HG02623 (cell line): ENCODE data around the gene LSM3.

Experiments
- ATAC-seq: cut with Tn5 transposase; IDR thresholded peaks from one replicate; pipeline ENCODE4 v1.9.1; 2021; ENCODE audit warnings: moderate library complexity; ENCODE audit not compliant: unreplicated experiment

The LSM3 gene

GRCh38 chr3:14236902-14237301, 58.3 kb downstream of the LSM3 start:
- no peak for ATAC-seq

GRCh38 chr3:14237457-14237856, 58.8 kb downstream of the LSM3 start:
- no peak for ATAC-seq

GRCh38 chr3:14238356-14238755, 59.7 kb downstream of the LSM3 start:
- ATAC-seq = no peak

- no peak for ATAC-seq
Observed at GRCh38 chr3:14238930-14239329, 60.3 kb downstream of the LSM3 start.

GRCh38 chr3:14239940-14240339, 61.3 kb downstream of the LSM3 start:
- no peak for ATAC-seq

- no peak for ATAC-seq
Observed at GRCh38 chr3:14240366-14240765, 61.7 kb downstream of the LSM3 start.

GRCh38 chr3:14241716-14242115, 63.1 kb downstream of the LSM3 start:
- ATAC-seq = no peak

- ATAC-seq = no peak
Observed at GRCh38 chr3:14242490-14243311, 64.1 kb downstream of the LSM3 start.

- ATAC-seq = no peak
Observed at GRCh38 chr3:14243782-14244181, 65.2 kb downstream of the LSM3 start.

- ATAC-seq = no peak
Observed at GRCh38 chr3:14244521-14245247, 66.1 kb downstream of the LSM3 start.

GRCh38 chr3:14245248-14245639, 66.6 kb downstream of the LSM3 start:
- ATAC-seq = no peak

GRCh38 chr3:14245822-14246221, 67.2 kb downstream of the LSM3 start:
- no peak for ATAC-seq

- ATAC-seq = no peak
Observed at GRCh38 chr3:14246414-14246813, 67.8 kb downstream of the LSM3 start.

- no peak for ATAC-seq
Observed at GRCh38 chr3:14248477-14248848, 69.8 kb downstream of the LSM3 start.

- no peak for ATAC-seq
Observed at GRCh38 chr3:14248849-14249523, 70.4 kb downstream of the LSM3 start.
